Left ventricle myocardium inferior (tissue), 1 donor: ENCODE results near the gene RPS19BP1. TPM values are rescaled to one million over a fixed set of nuclear protein-coding genes. Genes with fewer than 3 reads are reported as not detected.
"Not testable (repeated sequence)": the region's sequence is repeated elsewhere in the genome, so short reads cannot be mapped to it uniquely, and the experiment has no call there.

ENCODE experiments used
- DNase-seq: peaks from one replicate; pipeline ENCODE4 v3.0.0-alpha.2; 2020
- H3K27ac ChIP-seq: fragments of 200-600 bp; replicated peaks from 2 replicates; pipeline ENCODE4 v1.8.0; 2021
- H3K27me3 ChIP-seq: fragments of 200-600 bp; 2 replicates; pipeline ENCODE4 v1.8.0; 2021; ENCODE audit warnings: low read depth
- H3K36me3 ChIP-seq: fragments of 200-600 bp; 2 replicates; pipeline ENCODE4 v1.8.0; 2021
- H3K4me1 ChIP-seq: fragments of 200-600 bp; 2 replicates; pipeline ENCODE4 v1.8.0; 2021
- H3K4me3 ChIP-seq: fragments of 200-600 bp; 2 replicates; pipeline ENCODE4 v1.8.0; 2021; ENCODE audit warnings: mild to moderate bottlenecking, moderate library complexity
- H3K9me3 ChIP-seq: fragments of 200-600 bp; replicated peaks from 2 replicates; pipeline ENCODE4 v1.8.0; 2021
- CTCF ChIP-seq: fragments of 200-600 bp; IDR thresholded peaks from 2 replicates; pipeline ENCODE4 v1.8.0; 2021; ENCODE audit warnings: antibody characterized with exemption, mild to moderate bottlenecking, borderline replicate concordance
- intact Hi-C: fragments of 100-400 bp; cut with micrococcal nuclease; formaldehyde crosslinking; loops from one replicate; pipeline ENCODE4 v1.11.0; 2022
- total RNA-seq: library from RNA; stranded (reverse); fragmentation: NEBNext Ultra II Directional; extraction: Animal tissue kit (Norgen Biotek cat#: 25700); gene quantifications from one replicate; pipeline ENCODE4 v1.2.1, GENCODE V29; 2021
- donor health status: DM: no; HTN: yes; CAD: no; lungs with severe emphysema.

RPS19BP1 gene
- total RNA-seq, 1 donor from 2014 or later: 59.3 TPM

GRCh38 chr22:39522567-39523300 lies 9.8 kb downstream of the RPS19BP1 start:
- Histone ChIP-seq H3K4me1 (peaks cover 80% of the 10 kb centered on the region), H3K36me3 (peaks cover 42% of the 10 kb centered on the region), H3K27ac (peak overlapping the region; percentile 99), H3K27me3 (no peaks in the 10 kb centered on the region), H3K9me3 (no peaks in the 10 kb centered on the region), H3K4me3 (peak overlapping the region; percentile 92)
- no peak for TF ChIP-seq CTCF
- intact Hi-C loops: no loop called here
- no peak for DNase-seq

GRCh38 chr22:39522091-39522490 lies 10.5 kb downstream of the RPS19BP1 start:
- intact Hi-C loops, H3K9me3 ChIP-seq, H3K27me3 ChIP-seq, DNase-seq: not testable (repeated sequence)
- peak overlapping the region; percentile 92 for H3K4me3 ChIP-seq
- peaks cover 42% of the 10 kb centered on the region for H3K36me3 ChIP-seq
- H3K27ac ChIP-seq: peak overlapping the region; percentile 99
- peaks cover 75% of the 10 kb centered on the region for H3K4me1 ChIP-seq

GRCh38 chr22:39521106-39521885 lies 11.3 kb downstream of the RPS19BP1 start:
- H3K9me3 ChIP-seq, DNase-seq, intact Hi-C loops, H3K27me3 ChIP-seq: not testable (repeated sequence)
- Histone ChIP-seq H3K4me3 (peak overlapping the region; percentile 92), H3K36me3 (peaks cover 45% of the 10 kb centered on the region), H3K27ac (peak overlapping the region; percentile 99), H3K4me1 (peaks cover 75% of the 10 kb centered on the region)

- no peaks in the 10 kb centered on the region for H3K27me3 ChIP-seq
- H3K4me1 ChIP-seq: peaks cover 72% of the 10 kb centered on the region
- intact Hi-C loops: no loop called here
- H3K27ac ChIP-seq: peak within 1 kb of the TSS; percentile 99
- H3K9me3 ChIP-seq: no peaks in the 10 kb centered on the region
- H3K4me3 ChIP-seq: peak within 1 kb of the TSS; percentile 92
- peak; percentile 95 for DNase-seq
- no peak for TF ChIP-seq CTCF
- peaks cover 52% of the 10 kb centered on the region for H3K36me3 ChIP-seq
These were observed 12.1 kb downstream of the RPS19BP1 start, which contains the start of gene ATF4 for GRCh38 chr22:39520226-39521105. Gene ATF4, plus strand, starts transcription at chr22:39520562. Its CDS starts 884 bp downstream, at chr22:39521446.

GRCh38 chr22:39519681-39520225 lies 12.8 kb downstream of the RPS19BP1 start:
- Histone ChIP-seq H3K4me1 (peaks cover 67% of the 10 kb centered on the region), H3K36me3 (peaks cover 56% of the 10 kb centered on the region), H3K4me3 (peak overlapping the region; percentile 92), H3K27ac (peak overlapping the region; percentile 99), H3K9me3 (no peaks in the 10 kb centered on the region), H3K27me3 (no peaks in the 10 kb centered on the region)
- DNase-seq: peak; percentile 98
- peak; percentile 54 for TF ChIP-seq CTCF
- intact Hi-C loops: loop anchor here (10.0 kb wide), 1 partner anchor 175 kb away; the partner anchor contains the start of gene SYNGR1
